WTC11 (cell line): ENCODE measurements around the gene LIN7B. TPM values are rescaled to one million over a fixed set of nuclear protein-coding genes. Genes with fewer than 3 reads are reported as not detected.

ENCODE experiments used
- ATAC-seq: fragments of 200-7000 bp; cut with Tn5 transposase; 2 replicates; pipeline ENCODE4 v1.10.0; 2021; ENCODE audit warnings: mild to moderate bottlenecking, moderate library complexity
- CTCF ChIA-PET: fragments of 300-600 bp; sonication (Branson Sonifier 250); formaldehyde crosslinking; loops from one replicate; lab custom pipeline; 2021; ENCODE audit warnings: antibody characterized with exemption; lab: Charles Lee
- POLR2A ChIA-PET: fragments of 350-600 bp; sonication (Branson Sonifier 250); formaldehyde crosslinking; loops from one replicate; lab custom pipeline; 2021; ENCODE audit warnings: antibody characterized with exemption; lab: Charles Lee
- DNase-seq: peaks from one replicate; pipeline ENCODE4 v3.0.0; 2021; ENCODE audit warnings: low spot score
- H3K27ac Mint-ChIP-seq: 2 replicates; pipeline ENCODE4 v1.8.0; 2021; ENCODE audit warnings: mixed read lengths
- H3K27me3 Mint-ChIP-seq: 2 replicates; pipeline ENCODE4 v1.8.0; 2021; ENCODE audit warnings: low read depth, mild to moderate bottlenecking, moderate library complexity, mixed read lengths
- H3K36me3 Mint-ChIP-seq: 2 replicates; pipeline ENCODE4 v1.8.0; 2021; ENCODE audit warnings: mixed read lengths
- H3K4me1 Mint-ChIP-seq: 2 replicates; pipeline ENCODE4 v1.8.0; 2022; ENCODE audit warnings: mixed read lengths
- H3K4me3 Mint-ChIP-seq: 2 replicates; pipeline ENCODE4 v1.8.0; 2021; ENCODE audit warnings: mild to moderate bottlenecking, moderate library complexity, mixed read lengths
- H3K9me3 Mint-ChIP-seq: 2 replicates; pipeline ENCODE4 v1.8.0; 2021; ENCODE audit warnings: mixed read lengths
- ATF6 ChIP-seq: sonication (generic); formaldehyde crosslinking; IDR thresholded peaks from 2 replicates; pipeline ENCODE4 v1.8.1; 2023; ENCODE audit warnings: mild to moderate bottlenecking, missing genetic modification reagents
- CDX4 ChIP-seq: fragments of 250-450 bp; sonication (Bioruptor Pico); IDR thresholded peaks from 2 replicates; pipeline ENCODE4 v1.9.0; 2021; ENCODE audit warnings: moderate library complexity, mild to moderate bottlenecking, inconsistent platforms, borderline replicate concordance
- ETV6 ChIP-seq: sonication (generic); formaldehyde crosslinking; IDR thresholded peaks from 2 replicates; pipeline ENCODE4 v1.8.1; 2022; ENCODE audit warnings: mild to moderate bottlenecking, missing genetic modification reagents
- PRDM15 ChIP-seq: sonication (generic); formaldehyde crosslinking; IDR thresholded peaks from 2 replicates; pipeline ENCODE4 v1.8.0; 2022; ENCODE audit warnings: missing genetic modification reagents
- PRRX2 ChIP-seq: fragments of 250-450 bp; sonication (Bioruptor Pico); IDR thresholded peaks from 2 replicates; pipeline ENCODE4 v1.8.0; 2021; ENCODE audit warnings: mild to moderate bottlenecking
- RELA ChIP-seq: sonication (generic); formaldehyde crosslinking; IDR thresholded peaks from 2 replicates; pipeline ENCODE4 v1.8.1; 2022; ENCODE audit warnings: missing genetic modification reagents, mild to moderate bottlenecking, borderline replicate concordance
- RORB ChIP-seq: fragments of 250-450 bp; sonication (Bioruptor Pico); IDR thresholded peaks from 2 replicates; pipeline ENCODE4 v1.9.0; 2021; ENCODE audit warnings: mild to moderate bottlenecking
- SMAD4 ChIP-seq: sonication (generic); formaldehyde crosslinking; IDR thresholded peaks from 2 replicates; pipeline ENCODE4 v1.8.0; 2022; ENCODE audit warnings: mild to moderate bottlenecking, missing genetic modification reagents
- SOX15 ChIP-seq: fragments of 250-450 bp; sonication (Bioruptor Pico); IDR thresholded peaks from 2 replicates; pipeline ENCODE4 v1.9.0; 2021; ENCODE audit warnings: mild to moderate bottlenecking
- STAT6 ChIP-seq: sonication (generic); formaldehyde crosslinking; conservative IDR thresholded peaks from 2 replicates; pipeline ENCODE4 v1.8.1; 2023; ENCODE audit warnings: mild to moderate bottlenecking, low read depth, missing genetic modification reagents, moderate library complexity
- TCF7 ChIP-seq: sonication (generic); formaldehyde crosslinking; IDR thresholded peaks from 2 replicates; pipeline ENCODE4 v1.8.0; 2022; ENCODE audit warnings: mild to moderate bottlenecking, low read depth, missing genetic modification reagents, moderate library complexity
- USF1 ChIP-seq: sonication (generic); formaldehyde crosslinking; IDR thresholded peaks from 2 replicates; pipeline ENCODE4 v1.8.0; 2022; ENCODE audit warnings: mild to moderate bottlenecking, missing genetic modification reagents
- ZNF138 ChIP-seq: sonication (generic); formaldehyde crosslinking; conservative IDR thresholded peaks from 2 replicates; pipeline ENCODE4 v1.8.1; 2022; ENCODE audit warnings: mild to moderate bottlenecking, moderate library complexity, missing genetic modification reagents
- ZSCAN18 ChIP-seq: fragments of 250-450 bp; sonication (Bioruptor Pico); IDR thresholded peaks from 2 replicates; pipeline ENCODE4 v2.1.2; 2022; ENCODE audit warnings: mild to moderate bottlenecking, moderate library complexity
- total RNA-seq: library from RNA; stranded (reverse); gene quantifications from 3 replicates; pipeline ENCODE4 v1.2.3, GENCODE V29; 2021

Gene LIN7B
- total RNA-seq, 1 experiment from 2014 or later = 5.1 TPM

- no peak for TF ChIP-seq STAT6 (CRISPR knock-in tag)
- TF ChIP-seq RELA = no peak
- TF ChIP-seq SOX15 (CRISPR knock-in tag) = no peak
- TF ChIP-seq CDX4 (CRISPR knock-in tag) = no peak
- TF ChIP-seq ETV6 (CRISPR knock-in tag) = no peak; the same call in 1 of the 2 replicates
- no peak for TF ChIP-seq PRRX2 (CRISPR knock-in tag)
- no peak for TF ChIP-seq SMAD4 (CRISPR knock-in tag)
- peak; percentile 91 for TF ChIP-seq USF1 (CRISPR knock-in tag)
- TF ChIP-seq ZNF138 (CRISPR knock-in tag) = no peak
- TF ChIP-seq RORB = no peak
- TF ChIP-seq ZSCAN18 (CRISPR knock-in tag) = no peak
- TF ChIP-seq ATF6 (CRISPR knock-in tag) = no peak
- TF ChIP-seq, all 79 proteins: peak for 9
Measured at GRCh38 chr19:49113762-49114629, at the start of gene LIN7B (continued).

- ChIA-PET CTCF (interaction anchor here (0.8 to 4.6 kb wide), 12 partner anchors 8 to 134 kb away, joined by 3 to 26 read pairs (median 8); partner anchors contain the start of genes CGB7, GYS1, LIN7B and RUVBL2), POLR2A (interaction anchor here (1.1 to 1.3 kb wide), 2 partner anchors 84 to 145 kb away, joined by 3 to 4 read pairs; no protein-coding TSS in a partner anchor)
- ATAC-seq (peak; percentile 73), DNase-seq (peak; percentile 78)
- H3K27ac Mint-ChIP-seq = no peak within 1 kb of the TSS
- no peaks in the 10 kb centered on the region; the same call in 1 of the 2 replicates for H3K36me3 Mint-ChIP-seq
- TF ChIP-seq TCF7 (CRISPR knock-in tag) (no peak), ETV6 (CRISPR knock-in tag) (no peak), PRDM15 (CRISPR knock-in tag) (peak; percentile 33; the same call in 1 of the 2 replicates)
- peaks cover 33% of the 10 kb centered on the region for H3K4me1 Mint-ChIP-seq
- peaks cover 79% of the 10 kb centered on the region for H3K27me3 Mint-ChIP-seq
- peak within 1 kb of the TSS; percentile 66 for H3K4me3 Mint-ChIP-seq
- peaks cover 8% of the 10 kb centered on the region for H3K9me3 Mint-ChIP-seq
Measured at GRCh38 chr19:49064768-49065611, 49.2 kb upstream of the LIN7B start, which contains the start of gene NTF4. Gene NTF4 (minus strand): TSS chr19:49064818. CDS start chr19:49061997, 2,821 bp downstream.
